GM12878 (cell line): ENCODE measurements around the gene PPP2R5C. TPM values are rescaled to one million over a fixed set of nuclear protein-coding genes. Genes with fewer than 3 reads are reported as not detected.

Source experiments
- ATAC-seq: fragments of 200-7000 bp; cut with Tn5 transposase; 3 replicates; pipeline ENCODE4 v1.9.1; 2020; ENCODE audit warnings: mild to moderate bottlenecking, moderate library complexity
- BruUV-seq: library from RNA; stranded (reverse); fragments of 400-500 nt; replicated peaks from 2 replicates; lab custom pipeline; 2021; lab: Mats Ljungman, UMichigan
- CTCF ChIA-PET: fragments of 300-600 bp; sonication (Branson Sonifier 250); formaldehyde crosslinking; extraction: SDS; loops from one replicate; lab custom pipeline; 2021; ENCODE audit warnings: inconsistent platforms; lab: Yijun Ruan, JAX
- POLR2A ChIA-PET: fragments of 350-600 bp; formaldehyde crosslinking; extraction: SDS; loops from one replicate; lab custom pipeline; 2021; ENCODE audit warnings: inconsistent platforms; lab: Charles Lee
- RAD21 ChIA-PET: fragments of 300-600 bp; sonication (Branson Sonifier 250); formaldehyde crosslinking; loops from one replicate; lab custom pipeline; 2023; ENCODE audit warnings: antibody characterized with exemption; ENCODE audit not compliant: unreplicated experiment; lab: Charles Lee
- SMC1A ChIA-PET: fragments of 300-600 bp; sonication (Branson Sonifier 250); formaldehyde crosslinking; loops from one replicate; lab custom pipeline; 2023; ENCODE audit not compliant: unreplicated experiment, uncharacterized antibody; lab: Charles Lee
- DNase-seq: peaks from one replicate; pipeline ENCODE4 v3.0.0-alpha.2; 2011; ENCODE audit warnings: low read depth, low spot score
- FAIRE-seq: peaks from 3 replicates; lab custom pipeline; 2011; peaks lifted over from hg19 to GRCh38; lab: Jason Lieb, UNC
- H2AFZ ChIP-seq: 2 replicates; pipeline ENCODE4 v1.6.0; 2011; ENCODE audit warnings: low read depth, low read length, control low read depth; ENCODE audit not compliant: control insufficient read depth
- H3K27ac ChIP-seq: 2 replicates; pipeline ENCODE4 v1.5.1; 2011; ENCODE audit warnings: control low read depth; ENCODE audit not compliant: control insufficient read depth, insufficient read depth
- H3K27me3 ChIP-seq, 2 experiments: replicated peaks in 1 of 2; 2 replicates each; pipeline versions ENCODE4 v1.6.0 to v1.6.1; 2011; ENCODE audit warnings: low read length in 1 of 2; ENCODE audit not compliant: control insufficient read depth in 2 of 2, insufficient read depth in 2 of 2
- H3K36me3 ChIP-seq, 2 experiments: 2 replicates each; pipeline ENCODE4 v1.5.1; 2011; ENCODE audit warnings: low read length in 1 of 2; ENCODE audit not compliant: control insufficient read depth in 2 of 2, insufficient read depth in 2 of 2
- H3K4me1 ChIP-seq: 2 replicates; pipeline ENCODE4 v1.6.1; 2011; ENCODE audit warnings: mild to moderate bottlenecking, low read length, moderate library complexity, mixed read lengths; ENCODE audit not compliant: control insufficient read depth, insufficient read depth
- H3K4me2 ChIP-seq: 2 replicates; pipeline ENCODE4 v1.6.0; 2011; ENCODE audit warnings: control low read depth; ENCODE audit not compliant: control insufficient read depth, insufficient read depth
- H3K4me3 ChIP-seq: fragments of 200-600 bp; sonication (generic); 2 replicates; pipeline ENCODE4 v1.5.1; 2016
- H3K79me2 ChIP-seq: 2 replicates; pipeline ENCODE4 v1.6.0; 2011; ENCODE audit warnings: low read length; ENCODE audit not compliant: control insufficient read depth, insufficient read depth
- H3K9ac ChIP-seq: 2 replicates; pipeline ENCODE4 v1.8.0; 2011; ENCODE audit warnings: low read length, control low read depth, mixed read lengths; ENCODE audit not compliant: control insufficient read depth, insufficient read depth
- H3K9me3 ChIP-seq: replicated peaks from 3 replicates; pipeline ENCODE4 v1.5.1; 2011; ENCODE audit warnings: mild to moderate bottlenecking, low read length; ENCODE audit not compliant: control insufficient read depth, insufficient read depth
- H4K20me1 ChIP-seq: 2 replicates; pipeline ENCODE4 v1.6.0; 2011; ENCODE audit not compliant: control insufficient read depth, insufficient read depth
- ATF2 ChIP-seq: IDR thresholded peaks from 2 replicates; pipeline ENCODE4 v1.6.1; 2012; ENCODE audit warnings: low read length, inconsistent platforms
- CBFB ChIP-seq: IDR thresholded peaks from 2 replicates; pipeline ENCODE4 v1.6.1; 2016; ENCODE audit warnings: antibody characterized with exemption, low read depth
- CREB1 ChIP-seq: IDR thresholded peaks from 2 replicates; pipeline ENCODE4 v1.6.1; 2012; ENCODE audit warnings: low read depth, mild to moderate bottlenecking, inconsistent platforms
- ELK1 ChIP-seq: IDR thresholded peaks from 2 replicates; pipeline ENCODE4 v1.6.1; 2012; ENCODE audit warnings: low read depth, low read length, improper control_type of control experiment
- GABPA ChIP-seq: IDR thresholded peaks from 2 replicates; pipeline ENCODE4 v1.6.1; 2014; ENCODE audit warnings: antibody characterized with exemption, low read depth, mild to moderate bottlenecking, inconsistent platforms
- IRF3 ChIP-seq: fragments of 450-650 bp; IDR thresholded peaks from 2 replicates; pipeline ENCODE4 v1.6.1; 2014; ENCODE audit warnings: mild to moderate bottlenecking
- JUNB ChIP-seq: IDR thresholded peaks from 2 replicates; pipeline ENCODE4 v1.6.1; 2016; ENCODE audit warnings: antibody characterized with exemption, mild to moderate bottlenecking
- NFIC ChIP-seq: IDR thresholded peaks from 2 replicates; pipeline ENCODE4 v1.6.1; 2012; ENCODE audit warnings: low read depth, mild to moderate bottlenecking, inconsistent platforms, low read length, moderate library complexity
- PAX5 ChIP-seq: IDR thresholded peaks from 2 replicates; pipeline ENCODE4 v1.6.1; 2011; ENCODE audit warnings: low read depth, low read length, borderline replicate concordance
- PKNOX1 ChIP-seq: fragments of 450-650 bp; IDR thresholded peaks from 2 replicates; pipeline ENCODE4 v1.6.1; 2016; ENCODE audit warnings: mild to moderate bottlenecking
- RAD21 ChIP-seq: IDR thresholded peaks from 2 replicates; pipeline ENCODE4 v1.6.1; 2011; ENCODE audit warnings: mild to moderate bottlenecking, low read depth, low read length, moderate library complexity; ENCODE audit not compliant: insufficient read depth
- SP1 ChIP-seq: IDR thresholded peaks from one replicate; pipeline ENCODE4 v1.6.1; 2011; ENCODE audit warnings: low read depth, low read length
- SUZ12 ChIP-seq: fragments of 200-600 bp; sonication (generic); IDR thresholded peaks from one replicate; pipeline ENCODE4 v1.6.1; 2018; ENCODE audit warnings: antibody characterized with exemption, mild to moderate bottlenecking; ENCODE audit not compliant: unreplicated experiment
- YY1 ChIP-seq: IDR thresholded peaks from 2 replicates; pipeline ENCODE4 v1.6.1; 2011; ENCODE audit warnings: low read depth, mild to moderate bottlenecking, low read length
- ZBED1 ChIP-seq: IDR thresholded peaks from 2 replicates; pipeline ENCODE4 v1.6.1; 2016; ENCODE audit warnings: borderline replicate concordance
- ZNF384 ChIP-seq: IDR thresholded peaks from 2 replicates; pipeline ENCODE4 v1.6.1; 2012; ENCODE audit warnings: low read depth, mild to moderate bottlenecking, low read length, improper control_type of control experiment, borderline replicate concordance
- ZNF592 ChIP-seq: fragments of 450-650 bp; IDR thresholded peaks from 2 replicates; pipeline ENCODE4 v1.6.1; 2017; ENCODE audit warnings: mild to moderate bottlenecking, moderate library complexity
- WGBS: methylation state at CpG from one replicate; pipeline ENCODE4 v1.1.6; 2016; ENCODE audit warnings: low lambda C conversion rate; ENCODE audit not compliant: insufficient replicate concordance, insufficient coverage; ENCODE audit errors: missing lambda C conversion rate; 5-methylcytosine and 5-hydroxymethylcytosine counted together
- in situ Hi-C: fragments of 300-500 bp; cut with MboI; formaldehyde crosslinking; loops from 9 replicates; pipeline ENCODE4 v1.14.3; 2018; ENCODE audit warnings: mixed read lengths
- intact Hi-C: fragments of 100-400 bp; cut with micrococcal nuclease; formaldehyde crosslinking; loops from one replicate; pipeline ENCODE4 v1.14.2; 2022; ENCODE audit not compliant: unreplicated experiment
- polyA plus RNA-seq, 11 experiments: library from polyadenylated mRNA; depleted of rRNA in 4 of 11; unstranded in 6 of 11; stranded (reverse) in 5 of 11; fragments of >200 nt; fragmentation: Nextera tagmentation in 4 of 11; fragmentation: Illumina TruSeq in 1 of 11; extraction: Ambion mirVana in 4 of 11; extraction: Trizol in 1 of 11; gene quantifications; 1 replicate in 1 of 11; 2 replicates in 10 of 11; pipeline versions ENCODE4 v1.2.1 to v1.2.3, GENCODE V29; 2011 to 2016; ENCODE audit warnings: inconsistent platforms in 2 of 11, missing spikeins in 2 of 11, low read depth in 1 of 11
- total RNA-seq, 4 experiments: library from RNA; depleted of rRNA in 3 of 4; stranded (reverse); fragments of >200 nt in 3 of 4; fragmentation: Illumina TruSeq in 1 of 4; extraction: Trizol in 1 of 4; gene quantifications; 2 replicates each; pipeline versions ENCODE4 v1.2.1 to v1.2.3, GENCODE V29; 2013 to 2021

Gene PPP2R5C
- total and polyA plus RNA-seq, 10 of the 15 experiments (the other 5 are each of a cell fraction or from before 2014, with no cell fraction given), result 106 to 199 (median 144) TPM

- no peaks in the 10 kb centered on the region for H3K9me3 ChIP-seq
- 88% methylated on average over 11 of the region's 11 CpGs for WGBS
- H3K27ac ChIP-seq, result no peak overlapping the region
- H3K4me3 ChIP-seq, result no peak overlapping the region
- FAIRE-seq, result no peak
- no peak for DNase-seq
- ATAC-seq, result no peak
- H3K36me3 ChIP-seq, result peaks cover 0 to 3% of the 10 kb centered on the region in 2 experiments; a peak in 3 of 4 replicates
- no peak overlapping the region for H3K9ac ChIP-seq
- H4K20me1 ChIP-seq, result no peaks in the 10 kb centered on the region
- H3K79me2 ChIP-seq, result peaks cover 70% of the 10 kb centered on the region
- no peaks in the 10 kb centered on the region for H3K27me3 ChIP-seq
- ChIA-PET SMC1A (interaction anchor here (1.4 to 2.5 kb wide), 2 partner anchors 22 to 26 kb away, joined by 3 to 8 read pairs; no protein-coding TSS in a partner anchor), CTCF (interaction anchor here (1.5 kb wide), 1 partner anchor 64 kb away, joined by 8 read pairs; no protein-coding TSS in a partner anchor), RAD21 (no interaction called here), POLR2A (interaction anchor here (0.6 kb wide), 1 partner anchor 26 kb away, joined by 5 read pairs; no protein-coding TSS in a partner anchor)
- intact Hi-C loops, result no loop called here
- H3K4me1 ChIP-seq, result peaks cover 25% of the 10 kb centered on the region
- in situ Hi-C loops, result no loop called here
- no TSS peak for BruUV-seq
- H3K4me2 ChIP-seq, result no peak overlapping the region
- no peak overlapping the region for H2AFZ ChIP-seq
- TF ChIP-seq NFIC (no peak), GABPA (no peak), SUZ12 (no peak), YY1 (no peak), ATF2 (no peak), SP1 (no peak), PKNOX1 (no peak), ZBED1 (no peak), IRF3 (no peak), CREB1 (no peak), ZNF592 (no peak), ZNF384 (no peak), CBFB (no peak), JUNB (no peak), RAD21 (no peak), PAX5 (no peak), ELK1 (no peak)
Measured at GRCh38 chr14:101835566-101835965, 74.1 kb downstream of the PPP2R5C start.
